Tongue (tissue), 2 donors: ENCODE data around the gene NCKIPSD. TPM values are rescaled to one million over a fixed set of nuclear protein-coding genes. Genes with fewer than 3 reads are reported as not detected.
A peak's percentile ranks its signal among the peaks of the same experiment; 100 is the strongest.

ENCODE experiments used
- DNase-seq: peaks from one replicate; pipeline ENCODE4 v3.0.0-alpha.2; 2015
- total RNA-seq: library from RNA; depleted of rRNA; stranded (reverse); fragments of >200 nt; gene quantifications from one replicate; pipeline ENCODE4 v1.2.3, GENCODE V29; 2014

Gene NCKIPSD
- total RNA-seq, 1 donor from 2014 or later = 11.3 TPM

DNA sequence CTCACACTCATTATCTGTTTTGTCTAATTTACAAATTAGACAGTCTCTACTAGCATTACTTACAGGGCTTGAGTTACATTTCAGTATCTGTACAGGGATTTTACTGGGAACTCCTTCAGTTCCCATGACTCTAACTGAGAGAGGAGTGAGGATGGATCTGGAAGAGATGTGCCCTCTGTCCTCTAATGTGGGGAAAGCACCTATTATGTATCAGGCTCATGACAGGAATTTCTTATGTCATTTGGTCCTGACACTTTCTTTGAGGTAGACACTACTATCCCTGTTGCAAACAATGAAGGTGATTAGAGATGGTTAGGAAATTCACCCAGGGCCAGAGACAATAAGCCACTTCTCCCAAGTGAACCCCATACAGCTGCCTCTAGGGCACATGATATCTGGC lies 10.9 kb upstream of the NCKIPSD start:
- DNase-seq = no peak

DNA sequence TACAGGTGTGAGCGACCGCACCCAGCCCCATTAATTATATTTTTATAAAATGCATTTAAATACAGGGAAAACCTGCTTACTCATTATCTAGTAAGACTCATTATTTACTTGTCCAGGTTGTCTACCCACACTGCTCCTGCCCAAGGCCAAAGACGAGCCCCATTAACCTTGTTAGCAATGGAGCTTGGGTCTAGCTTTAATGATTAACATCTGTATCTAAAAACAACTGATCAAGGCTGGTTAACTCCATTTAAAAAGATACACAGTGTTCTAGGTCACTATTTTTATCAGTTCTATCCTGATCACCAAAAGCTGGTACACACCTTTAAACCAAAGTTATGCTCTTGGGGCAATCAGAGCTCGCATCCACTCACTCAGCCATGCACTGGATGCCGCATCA lies 10.4 kb upstream of the NCKIPSD start:
- DNase-seq = no peak

DNA sequence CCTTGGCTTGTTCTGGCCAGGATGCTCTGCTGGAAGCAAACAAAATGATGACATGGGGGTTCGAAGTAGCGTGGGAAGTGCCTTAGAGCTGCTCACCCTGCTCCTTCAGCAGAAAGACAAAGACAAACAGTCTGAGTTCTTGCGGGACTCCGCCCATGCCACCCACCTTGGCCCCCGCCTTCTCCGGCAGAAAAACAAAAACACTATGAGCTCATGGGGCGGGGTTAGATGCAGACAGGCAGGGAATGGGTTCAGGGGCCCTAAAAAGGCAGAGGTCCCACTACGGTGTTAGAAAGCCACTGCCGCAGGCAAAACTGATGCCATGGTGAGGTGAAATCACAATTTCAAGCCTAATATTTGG lies 9.7 kb upstream of the NCKIPSD start:
- DNase-seq = peak; percentile 56

DNA sequence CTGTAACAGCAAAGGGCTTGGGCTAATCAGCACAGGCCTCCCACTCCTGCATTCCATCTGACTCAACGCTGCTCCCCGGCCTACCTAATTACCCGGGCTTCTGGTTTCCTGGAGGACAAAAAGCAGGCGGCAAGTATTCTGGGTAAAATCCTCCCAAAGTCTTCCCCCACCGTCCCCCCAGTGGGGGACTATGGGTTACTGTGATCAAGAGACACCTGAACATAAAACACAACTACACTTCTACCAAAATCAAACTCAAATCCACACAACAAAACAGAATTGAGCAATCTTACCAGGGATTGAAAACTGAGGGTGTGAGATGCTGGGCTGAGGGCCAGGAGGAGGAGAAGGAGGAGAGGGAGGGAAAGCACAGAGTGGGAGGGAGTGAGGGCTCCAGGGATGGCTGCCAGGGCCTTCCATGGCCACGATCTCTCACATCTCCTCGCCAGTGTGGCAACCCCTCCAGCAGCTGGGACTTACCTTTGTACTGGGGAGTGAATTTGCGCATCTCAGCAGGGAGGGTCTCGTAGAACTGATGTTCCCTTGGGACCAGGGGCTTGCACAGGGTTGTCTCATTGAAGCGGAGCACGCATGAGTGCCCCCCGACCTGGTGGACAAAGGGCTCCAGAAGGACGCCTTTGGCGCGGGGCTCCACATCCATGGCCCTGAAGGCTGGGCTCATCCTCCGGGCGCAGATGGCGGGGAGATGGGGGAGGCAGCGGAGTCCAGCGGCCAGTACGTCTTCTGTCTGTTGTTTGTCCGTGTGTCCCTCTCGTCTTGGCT lies 9.1 kb upstream of the NCKIPSD start:
- peak; percentile 53 for DNase-seq

DNA sequence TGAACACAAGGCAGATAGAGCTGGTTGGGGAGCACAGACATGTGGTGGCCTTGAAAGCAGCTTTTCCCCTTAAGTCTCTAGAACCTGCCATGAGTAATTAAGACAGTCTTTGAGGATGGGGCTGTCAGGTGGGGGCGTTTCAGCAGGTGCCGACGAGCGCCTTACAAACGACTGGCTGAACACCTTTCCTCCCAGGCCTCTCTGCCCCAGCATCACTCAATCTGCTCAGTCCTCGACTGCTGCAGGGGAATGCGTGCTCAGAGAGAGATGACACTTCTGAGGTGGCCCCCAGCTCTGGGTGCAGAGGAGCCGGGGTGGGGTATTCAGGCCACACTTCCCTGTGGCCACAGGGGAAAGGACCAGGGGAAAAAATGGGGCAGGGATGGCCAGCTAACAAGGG lies 8.1 kb upstream of the NCKIPSD start:
- no peak for DNase-seq

DNA sequence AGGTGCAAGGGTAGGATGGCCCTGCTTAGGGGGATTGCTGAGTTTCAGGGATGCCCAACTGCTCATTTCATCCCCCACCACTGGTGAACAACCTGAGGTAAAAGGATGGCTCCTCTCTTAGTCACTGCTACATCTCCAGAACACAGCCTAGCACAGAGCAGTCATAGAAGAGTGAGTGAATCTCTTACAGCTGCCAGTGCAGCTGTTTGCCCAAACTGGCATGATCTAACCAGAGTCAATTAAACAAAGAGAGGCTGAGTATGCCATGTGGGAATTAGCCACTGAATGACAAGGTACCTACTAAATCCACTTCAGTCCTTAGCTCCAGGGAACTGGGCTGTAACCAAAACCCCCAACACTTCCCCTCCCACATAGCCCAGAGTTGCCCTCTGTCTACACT lies 6.8 kb upstream of the NCKIPSD start:
- DNase-seq = peak; percentile 28

DNA sequence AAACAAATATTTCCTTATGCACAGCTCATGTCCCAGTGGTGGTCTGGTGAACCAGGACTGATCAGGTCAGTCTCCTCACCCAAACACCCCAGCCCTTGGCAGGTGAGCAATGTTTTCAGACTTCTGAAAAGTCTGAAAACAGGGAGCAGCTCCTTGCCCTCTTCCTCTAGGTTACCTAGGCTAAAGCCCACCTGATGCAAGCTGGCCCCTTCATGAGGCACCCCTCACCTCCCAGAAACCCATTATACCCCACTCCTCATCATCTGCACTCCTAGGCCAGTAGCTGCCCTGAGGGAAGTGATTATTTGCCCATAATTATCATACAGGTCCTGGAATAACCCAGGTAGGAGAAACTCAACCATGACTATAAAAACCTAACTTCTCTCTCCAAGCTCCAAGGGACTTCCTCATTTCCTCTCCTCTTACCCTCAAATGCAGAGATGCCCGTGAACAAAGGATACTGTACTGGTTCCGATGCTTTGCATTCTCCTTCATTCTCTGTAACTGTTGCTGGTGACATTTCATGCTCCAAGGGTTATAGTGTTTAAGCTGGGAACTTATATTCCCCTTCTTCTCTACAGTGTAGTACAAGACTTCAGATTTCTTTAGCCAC lies 5.2 kb upstream of the NCKIPSD start:
- no peak for DNase-seq

DNA sequence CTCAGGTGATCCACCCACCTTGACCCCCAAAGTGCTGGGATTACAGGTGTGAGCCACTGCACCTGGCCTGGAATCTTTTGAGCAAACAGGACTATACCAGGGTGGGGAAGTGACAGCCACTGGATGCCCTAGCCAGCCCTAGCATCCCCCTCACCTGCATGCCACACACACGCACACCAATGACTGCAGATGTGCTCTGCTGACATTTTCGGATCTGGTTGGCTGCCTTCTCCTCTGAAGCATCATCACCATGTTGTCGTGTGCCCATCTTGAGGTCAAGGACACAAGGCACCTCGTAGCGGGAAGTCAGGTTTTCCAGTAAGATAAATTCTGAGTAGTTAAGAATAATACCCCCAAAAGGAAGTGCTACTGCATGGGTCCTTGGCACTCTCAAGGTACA lies 3.7 kb upstream of the NCKIPSD start:
- no peak for DNase-seq

DNA sequence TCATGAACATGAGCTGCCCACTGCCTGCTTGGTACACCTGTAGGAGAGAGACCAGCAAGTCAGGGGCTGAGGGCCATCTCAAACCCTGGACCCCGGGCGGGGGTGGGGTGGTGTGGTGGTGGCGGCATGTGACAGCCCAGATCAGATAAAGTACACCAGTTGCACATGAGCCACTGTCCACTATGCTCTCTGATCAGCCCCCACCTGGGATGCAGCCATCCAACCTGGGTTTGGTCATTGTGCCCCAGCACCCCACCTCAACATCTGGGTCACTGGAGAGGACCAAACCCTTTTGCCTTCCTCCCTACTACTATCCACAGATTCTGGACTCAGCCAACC lies 3.0 kb upstream of the NCKIPSD start:
- DNase-seq = no peak

DNA sequence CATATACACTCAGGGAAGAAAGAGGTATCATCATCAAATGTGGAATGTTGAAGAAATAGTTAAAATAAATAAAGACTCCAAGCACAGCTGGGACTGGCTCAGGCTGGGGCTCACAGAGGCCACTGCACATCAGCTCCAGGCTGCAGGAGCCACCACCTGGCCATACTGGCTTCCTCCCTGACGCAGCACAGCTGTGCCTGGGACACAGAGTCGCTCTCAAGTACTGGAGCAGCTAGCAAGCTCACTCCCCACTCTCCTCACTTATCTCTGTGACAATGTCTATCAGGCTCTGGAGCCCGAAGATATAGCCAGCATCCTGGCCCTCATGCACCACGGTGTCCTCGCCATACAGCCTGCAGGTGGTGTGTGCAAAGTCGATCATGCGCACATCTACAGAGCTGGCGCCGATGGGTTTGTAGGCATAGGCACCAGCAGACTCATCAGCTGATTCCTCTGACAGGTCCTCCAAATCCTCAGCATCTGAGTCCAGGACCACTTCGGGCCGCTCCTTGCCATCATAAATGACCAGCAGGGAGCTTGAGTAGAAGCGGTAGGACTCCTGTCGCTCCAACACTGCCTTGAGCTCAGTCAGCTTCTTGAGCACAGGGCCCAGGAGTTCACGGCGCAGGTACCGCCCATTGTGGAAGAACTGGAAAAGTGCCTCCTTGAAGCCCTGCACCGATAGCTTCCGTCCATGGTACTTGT lies 2.5 kb upstream of the NCKIPSD start:
- DNase-seq = no peak

DNA sequence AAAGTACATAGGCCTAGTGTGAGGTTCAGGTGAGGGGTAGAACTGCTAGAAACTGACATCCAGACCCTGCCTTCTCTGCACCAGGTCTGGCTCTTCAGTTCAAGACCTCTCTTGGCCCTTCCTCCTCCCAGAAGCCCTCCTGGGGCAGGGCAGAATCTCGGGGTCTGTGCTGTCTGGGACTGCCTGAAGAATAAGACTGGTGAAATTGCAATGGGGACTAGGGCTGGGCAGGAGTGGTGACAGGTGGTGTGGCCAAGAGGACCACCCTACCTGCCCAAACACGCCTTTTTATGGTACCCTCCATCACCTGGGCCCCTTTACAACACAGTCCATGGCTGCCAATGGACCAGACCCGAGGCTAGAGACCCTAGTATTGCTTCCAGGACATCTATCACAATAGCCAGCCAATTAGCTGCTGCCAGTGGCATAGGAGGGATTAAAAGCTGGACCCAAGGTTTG lies 1.5 kb upstream of the NCKIPSD start:
- DNase-seq = no peak

DNA sequence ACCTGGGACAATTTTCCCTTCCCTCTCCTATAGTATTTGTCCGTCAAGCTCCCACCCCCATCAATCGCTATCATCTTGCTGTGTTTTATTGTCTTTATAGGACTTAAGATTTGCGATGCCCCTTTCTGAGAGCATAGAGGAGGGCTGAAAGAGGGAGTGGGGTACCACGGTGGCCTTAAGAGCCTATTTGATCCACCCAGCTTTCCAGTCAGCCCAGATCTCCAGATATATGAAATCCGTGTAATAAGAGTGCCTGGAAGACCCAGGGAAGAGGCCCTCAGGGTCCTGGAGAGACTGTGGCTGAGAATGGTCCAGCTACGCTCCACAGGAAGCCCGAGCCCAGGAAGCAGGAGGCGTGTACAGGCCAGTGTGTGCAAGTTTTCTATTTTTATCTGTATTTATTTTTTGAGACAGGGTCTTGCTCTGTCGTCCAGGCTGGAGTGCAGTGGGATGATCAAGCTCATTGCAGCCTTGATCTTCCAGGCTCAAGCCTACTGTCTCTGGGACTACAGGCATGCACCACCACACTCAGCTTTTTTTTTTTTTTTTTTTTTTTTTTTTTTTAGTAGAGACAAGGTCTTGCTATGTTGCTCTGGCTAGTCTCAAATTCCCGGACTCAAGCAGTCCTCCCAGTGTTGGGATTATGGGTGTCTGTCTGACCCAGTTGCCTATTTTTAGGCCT lies 964 bp upstream of the NCKIPSD start:
- DNase-seq = no peak

DNA sequence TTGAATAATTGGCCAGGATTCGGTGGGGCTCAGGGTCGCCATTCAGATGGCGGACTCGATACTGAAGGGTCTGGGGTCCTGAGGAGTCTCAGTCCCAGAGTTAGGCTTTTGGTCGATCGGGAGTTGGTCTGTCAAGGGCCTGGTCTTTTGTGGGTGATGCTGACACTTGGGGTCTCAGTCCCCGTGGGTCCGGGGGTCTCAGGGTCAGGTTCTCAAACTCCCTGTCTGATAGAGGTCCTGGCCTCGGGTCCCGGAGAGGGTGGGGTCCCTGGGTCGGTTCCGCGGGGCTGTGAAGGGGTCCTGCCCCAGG lies 467 bp downstream of the NCKIPSD start:
- no peak for DNase-seq

DNA sequence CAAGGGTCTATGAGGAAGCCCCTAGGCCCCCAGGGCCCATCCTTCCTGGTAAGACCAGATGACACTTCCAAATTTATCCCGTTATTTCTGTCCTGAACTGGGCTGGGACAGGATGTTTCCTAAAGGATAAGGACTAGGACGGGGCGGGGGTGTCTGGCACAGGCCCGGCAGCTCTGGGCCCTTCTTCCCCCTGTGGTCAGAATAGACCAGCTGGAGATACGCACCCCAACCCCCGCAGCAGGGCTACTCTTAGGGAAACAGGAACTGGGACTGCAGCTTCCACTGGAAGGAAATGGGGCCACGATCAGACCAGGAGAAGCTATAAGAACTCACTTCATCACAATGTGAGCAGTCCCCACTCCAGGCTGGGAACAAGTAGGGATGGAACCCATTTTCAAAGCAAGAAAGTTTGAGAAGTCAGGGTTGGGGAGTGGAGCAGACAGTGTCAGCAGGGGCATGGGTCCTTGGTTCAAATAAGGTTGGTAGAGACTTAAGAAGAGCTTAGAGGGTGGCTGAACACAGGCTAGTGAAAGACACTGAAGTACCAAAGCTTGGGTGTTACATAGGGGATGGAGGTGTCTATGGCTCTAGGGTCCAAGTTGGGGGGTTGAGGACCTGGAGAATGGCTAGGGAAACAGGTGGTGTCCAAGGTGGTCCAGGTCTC lies 1.1 kb downstream of the NCKIPSD start:
- peak; percentile 12 for DNase-seq

DNA sequence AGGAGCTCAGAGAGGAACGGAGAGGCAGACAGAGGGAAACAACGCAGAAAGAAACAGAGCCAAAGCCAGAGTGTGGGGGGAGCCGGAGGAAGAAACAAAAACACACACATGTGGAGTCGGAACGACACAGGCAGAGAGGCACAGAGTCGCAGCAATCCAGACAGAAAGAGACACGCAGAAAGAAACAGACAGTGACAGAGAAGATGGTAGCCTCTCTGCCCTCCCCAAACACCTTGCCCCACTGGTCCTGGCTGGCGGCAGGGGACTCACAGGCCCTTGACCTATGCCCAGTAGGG lies 1.7 kb downstream of the NCKIPSD start:
- no peak for DNase-seq

DNA sequence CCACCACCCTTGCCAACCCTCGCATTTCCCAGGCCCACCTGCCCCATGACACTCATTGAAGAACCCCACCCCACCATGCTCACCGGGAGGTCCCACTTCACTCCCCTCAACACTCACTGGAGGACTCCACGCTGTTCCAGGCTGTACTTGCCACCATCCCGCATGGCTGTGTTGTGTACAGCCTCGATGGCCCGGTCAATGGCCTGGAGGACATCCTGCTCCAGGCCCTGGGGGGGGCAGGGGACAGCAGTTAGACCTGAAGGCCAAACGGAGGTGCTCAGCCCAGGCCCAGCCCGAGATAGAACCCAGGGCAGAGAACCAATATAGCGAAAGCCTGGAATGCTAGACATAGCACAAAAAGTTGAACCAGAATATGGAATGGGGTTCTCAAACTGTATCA lies 2.9 kb downstream of the NCKIPSD start:
- DNase-seq = no peak

DNA sequence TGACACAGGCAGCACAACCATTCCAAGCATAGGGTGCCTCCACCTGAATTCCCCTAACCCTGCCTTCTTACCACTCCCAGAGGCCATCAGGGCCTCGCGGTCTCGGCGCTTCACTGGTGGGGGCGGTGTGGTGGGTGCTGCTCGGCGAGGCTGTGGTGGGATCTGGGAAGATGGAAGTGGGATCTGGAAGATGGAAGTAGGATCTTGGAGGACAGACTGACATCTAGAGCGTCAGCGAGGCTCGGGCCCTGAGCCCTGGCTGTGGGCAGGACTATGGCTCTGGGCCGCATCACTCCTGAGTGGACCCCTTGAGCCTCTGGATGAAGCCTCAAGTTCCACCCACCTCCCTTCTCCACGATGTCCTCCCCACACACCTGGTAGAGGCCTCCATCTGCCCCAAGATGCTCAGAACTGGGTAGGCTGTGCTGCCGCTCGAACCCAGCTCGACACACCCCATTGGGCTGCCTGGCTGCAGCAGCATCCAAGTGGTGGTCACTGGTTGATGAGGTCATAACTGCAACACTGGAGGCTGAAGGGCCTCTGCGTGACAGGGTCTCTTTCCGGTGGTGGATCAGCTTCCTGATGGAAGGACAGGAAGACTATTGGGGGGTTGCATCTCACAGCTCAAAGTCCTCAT lies 3.6 kb downstream of the NCKIPSD start:
- no peak for DNase-seq

DNA sequence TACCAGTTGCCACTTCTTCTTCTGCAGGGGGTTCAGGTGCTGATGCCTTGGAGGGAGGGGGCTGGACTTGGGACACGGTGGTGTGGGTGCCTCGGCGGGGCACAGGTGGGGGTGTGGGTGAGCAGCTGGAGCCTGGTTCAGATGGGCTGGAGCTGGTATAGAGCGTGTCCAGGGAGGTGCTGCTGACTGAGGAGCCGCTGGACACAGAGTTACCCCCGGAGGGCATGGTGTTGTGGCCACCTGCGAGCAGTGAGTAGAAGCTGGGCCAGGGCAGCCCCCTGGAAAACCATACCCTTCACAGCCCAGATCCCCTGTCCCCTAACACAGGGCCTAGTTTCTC lies 4.2 kb downstream of the NCKIPSD start:
- no peak for DNase-seq

DNA sequence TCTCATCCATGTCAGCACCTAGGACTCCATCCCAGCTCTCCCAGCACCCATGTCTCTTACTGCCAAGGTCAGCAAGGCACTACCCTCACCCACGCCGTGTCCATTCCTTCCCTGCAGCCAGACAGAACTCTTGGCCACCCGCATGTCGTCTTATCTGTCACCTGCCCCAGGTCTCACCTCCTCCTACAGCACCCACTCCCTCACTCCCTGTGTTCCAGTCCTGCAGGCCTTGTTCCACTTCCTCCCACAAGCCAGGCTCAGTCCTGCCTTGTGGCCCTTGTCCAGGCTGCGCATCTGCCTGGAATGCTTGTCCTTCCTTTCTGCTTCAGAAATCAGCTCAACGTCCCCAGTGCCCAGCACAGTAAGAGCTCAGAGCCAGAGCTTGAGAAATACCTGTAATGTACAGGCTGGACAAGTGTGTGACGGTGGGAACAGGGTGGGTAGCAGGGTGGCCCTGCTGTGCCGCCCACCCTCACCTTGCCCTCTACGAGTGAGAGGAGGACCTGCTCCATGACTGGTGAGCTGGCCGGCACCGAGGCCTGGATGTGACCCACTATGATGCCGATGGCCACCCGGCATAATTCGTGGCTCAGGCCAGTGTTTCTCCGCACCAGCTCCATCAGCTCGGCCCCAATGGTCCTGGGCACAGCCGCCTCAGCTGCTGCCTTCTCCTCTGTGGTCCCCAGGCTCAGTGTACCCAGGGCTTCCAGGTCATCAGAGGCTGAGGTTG lies 4.7 kb downstream of the NCKIPSD start:
- no peak for DNase-seq

DNA sequence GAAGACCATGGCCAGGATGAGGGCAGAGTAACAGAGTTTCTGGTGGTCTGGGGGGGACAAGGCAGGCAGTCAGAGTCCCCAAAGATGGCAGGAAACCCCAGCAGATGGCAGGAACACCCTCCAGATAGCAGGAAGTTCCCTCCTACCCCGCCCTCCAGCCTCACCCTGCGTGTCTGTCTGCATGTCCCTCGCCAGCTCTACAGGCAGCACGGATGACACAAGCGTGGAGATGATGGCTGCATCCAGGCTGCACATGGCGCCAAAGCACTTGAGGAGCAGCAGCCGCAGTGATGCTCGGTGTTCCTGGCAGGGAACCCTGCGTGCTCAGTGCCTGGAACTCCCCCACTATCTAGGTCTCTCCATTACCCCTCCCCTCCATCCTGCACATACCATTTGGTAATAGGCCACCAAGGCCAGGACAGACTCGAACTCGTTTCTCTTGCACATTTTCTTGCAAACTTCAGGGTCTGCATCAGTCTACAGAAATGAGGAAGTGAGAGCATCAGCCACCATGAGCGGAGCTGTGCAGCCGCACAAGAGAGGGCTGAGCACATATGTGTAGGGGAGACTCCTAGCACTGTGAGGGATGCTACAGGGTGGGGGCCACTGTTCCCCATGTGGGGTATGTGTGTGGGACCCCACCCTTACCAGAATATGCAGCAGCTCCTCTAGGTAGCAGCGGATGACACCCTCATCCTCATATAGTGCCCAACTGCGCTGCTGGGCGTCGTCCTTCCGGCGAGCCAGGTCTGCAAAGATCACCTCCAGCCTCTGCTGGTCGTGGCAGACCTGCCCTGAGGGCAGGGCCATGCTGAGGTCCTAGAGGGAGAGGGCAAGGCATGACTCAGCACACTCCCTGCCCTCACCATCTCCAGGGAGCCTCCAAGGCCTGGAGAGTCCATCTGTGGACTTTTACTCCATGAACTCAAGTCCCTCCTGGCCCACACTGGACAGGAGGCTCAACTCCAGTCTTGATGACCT lies 6.0 kb downstream of the NCKIPSD start:
- DNase-seq = no peak
